Loucy (cell line): Measurements from ENCODE around the gene MRPL34.
A peak's percentile ranks its signal among the peaks of the same experiment; 100 is the strongest.

Source experiments
- H2AFZ ChIP-seq: fragments of 200-600 bp; sonication (generic); 2 replicates; pipeline ENCODE4 v1.6.0; 2016; ENCODE audit warnings: antibody characterized with exemption, mild to moderate bottlenecking, low read length, moderate library complexity
- H3F3A ChIP-seq: fragments of 200-600 bp; 2 replicates; pipeline ENCODE4 v1.6.0; 2016; ENCODE audit warnings: antibody characterized with exemption, low read depth, mild to moderate bottlenecking
- H3K27me3 ChIP-seq: fragments of 200-600 bp; sonication (generic); 2 replicates; pipeline ENCODE4 v1.6.1; 2014; ENCODE audit warnings: low read length, mild to moderate bottlenecking; ENCODE audit not compliant: insufficient read depth, poor library complexity, severe bottlenecking
- H3K36me3 ChIP-seq: fragments of 200-600 bp; sonication (generic); 2 replicates; pipeline ENCODE4 v1.6.1; 2016; ENCODE audit warnings: low read length; ENCODE audit not compliant: insufficient read depth
- H3K4me1 ChIP-seq: fragments of 200-600 bp; sonication (generic); 2 replicates; pipeline ENCODE4 v1.5.1; 2014; ENCODE audit warnings: low read length, mild to moderate bottlenecking; ENCODE audit not compliant: insufficient read depth, poor library complexity, severe bottlenecking
- H3K4me2 ChIP-seq: fragments of 200-600 bp; sonication (generic); 2 replicates; pipeline ENCODE4 v1.6.0; 2014; ENCODE audit warnings: antibody characterized with exemption, low read length, low read depth, mild to moderate bottlenecking; ENCODE audit not compliant: poor library complexity, severe bottlenecking
- H3K4me3 ChIP-seq: fragments of 200-600 bp; sonication (generic); 2 replicates; pipeline ENCODE4 v1.5.1; 2014; ENCODE audit warnings: low read length, mild to moderate bottlenecking, mixed read lengths; ENCODE audit not compliant: poor library complexity, severe bottlenecking
- H3K79me2 ChIP-seq: fragments of 200-600 bp; sonication (generic); 2 replicates; pipeline ENCODE4 v1.6.1; 2014; ENCODE audit warnings: low read length; ENCODE audit not compliant: insufficient read depth
- H3K9ac ChIP-seq: fragments of 200-600 bp; sonication (generic); 2 replicates; pipeline ENCODE4 v1.6.0; 2014; ENCODE audit warnings: mild to moderate bottlenecking, low read depth, low read length, moderate library complexity; ENCODE audit not compliant: poor library complexity, severe bottlenecking
- H3K9me2 ChIP-seq: fragments of 200-600 bp; sonication (generic); replicated peaks from 2 replicates; pipeline ENCODE4 v1.6.1; 2016; ENCODE audit warnings: low read depth, low read length, mixed read lengths
- H3K9me3 ChIP-seq: fragments of 200-600 bp; sonication (generic); 2 replicates; pipeline ENCODE4 v1.6.1; 2014; ENCODE audit warnings: mild to moderate bottlenecking, antibody characterized with exemption, low read length, low read depth; ENCODE audit not compliant: insufficient read depth
- H4K20me1 ChIP-seq: fragments of 200-600 bp; sonication (generic); 2 replicates; pipeline ENCODE4 v1.6.0; 2014; ENCODE audit warnings: antibody characterized with exemption, low read length, mild to moderate bottlenecking; ENCODE audit not compliant: insufficient read depth, poor library complexity, severe bottlenecking
- EZH2phosphoT487 ChIP-seq: fragments of 200-600 bp; IDR thresholded peaks from 2 replicates; pipeline ENCODE4 v1.6.1; 2018; ENCODE audit warnings: antibody characterized with exemption, mild to moderate bottlenecking, moderate library complexity, borderline replicate concordance
- TF ChIP-seq, protein P1 (sequence below): fragments of 200-600 bp; sonication (generic); conservative IDR thresholded peaks from 2 replicates; pipeline ENCODE4 v1.5.1; 2014; ENCODE audit warnings: mild to moderate bottlenecking, antibody characterized with exemption, low read length

The MRPL34 gene

GRCh38 chr19:17331045-17331558 is 25.4 kb downstream of the MRPL34 start:
- Histone ChIP-seq H3F3A (no peaks in the 10 kb centered on the region), H3K9ac (no peak overlapping the region), H3K9me3 (no peaks in the 10 kb centered on the region), H3K4me1 (peaks cover 18% of the 10 kb centered on the region), H4K20me1 (no peaks in the 10 kb centered on the region), H3K27me3 (no peaks in the 10 kb centered on the region), H3K9me2 (no peaks in the 10 kb centered on the region), H3K4me2 (no peak overlapping the region), H2AFZ (no peak overlapping the region), H3K4me3 (no peak overlapping the region), H3K36me3 (no peaks in the 10 kb centered on the region), H3K79me2 (peaks cover 4% of the 10 kb centered on the region; the same call in 1 of the 2 replicates)
- TF ChIP-seq, protein P1, sequence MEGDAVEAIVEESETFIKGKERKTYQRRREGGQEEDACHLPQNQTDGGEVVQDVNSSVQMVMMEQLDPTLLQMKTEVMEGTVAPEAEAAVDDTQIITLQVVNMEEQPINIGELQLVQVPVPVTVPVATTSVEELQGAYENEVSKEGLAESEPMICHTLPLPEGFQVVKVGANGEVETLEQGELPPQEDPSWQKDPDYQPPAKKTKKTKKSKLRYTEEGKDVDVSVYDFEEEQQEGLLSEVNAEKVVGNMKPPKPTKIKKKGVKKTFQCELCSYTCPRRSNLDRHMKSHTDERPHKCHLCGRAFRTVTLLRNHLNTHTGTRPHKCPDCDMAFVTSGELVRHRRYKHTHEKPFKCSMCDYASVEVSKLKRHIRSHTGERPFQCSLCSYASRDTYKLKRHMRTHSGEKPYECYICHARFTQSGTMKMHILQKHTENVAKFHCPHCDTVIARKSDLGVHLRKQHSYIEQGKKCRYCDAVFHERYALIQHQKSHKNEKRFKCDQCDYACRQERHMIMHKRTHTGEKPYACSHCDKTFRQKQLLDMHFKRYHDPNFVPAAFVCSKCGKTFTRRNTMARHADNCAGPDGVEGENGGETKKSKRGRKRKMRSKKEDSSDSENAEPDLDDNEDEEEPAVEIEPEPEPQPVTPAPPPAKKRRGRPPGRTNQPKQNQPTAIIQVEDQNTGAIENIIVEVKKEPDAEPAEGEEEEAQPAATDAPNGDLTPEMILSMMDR: no peak
- TF ChIP-seq EZH2phosphoT487: no peak

- no peak overlapping the region for H3K4me2 ChIP-seq
- H3F3A ChIP-seq: peaks cover 6% of the 10 kb centered on the region; the same call in 1 of the 2 replicates
- H3K4me3 ChIP-seq: no peak overlapping the region
- TF ChIP-seq, protein P1: no peak
- no peak for TF ChIP-seq EZH2phosphoT487
- H4K20me1 ChIP-seq: no peaks in the 10 kb centered on the region
- H3K4me1 ChIP-seq: peaks cover 18% of the 10 kb centered on the region
- no peaks in the 10 kb centered on the region for H3K9me3 ChIP-seq
- H3K36me3 ChIP-seq: no peaks in the 10 kb centered on the region
- H3K9ac ChIP-seq: no peak overlapping the region
- H2AFZ ChIP-seq: no peak overlapping the region
- peaks cover 4% of the 10 kb centered on the region; the same call in 1 of the 2 replicates for H3K79me2 ChIP-seq
- H3K27me3 ChIP-seq: no peaks in the 10 kb centered on the region
- no peaks in the 10 kb centered on the region for H3K9me2 ChIP-seq
Observed at GRCh38 chr19:17332360-17332676, 26.6 kb downstream of the MRPL34 start.

DNA sequence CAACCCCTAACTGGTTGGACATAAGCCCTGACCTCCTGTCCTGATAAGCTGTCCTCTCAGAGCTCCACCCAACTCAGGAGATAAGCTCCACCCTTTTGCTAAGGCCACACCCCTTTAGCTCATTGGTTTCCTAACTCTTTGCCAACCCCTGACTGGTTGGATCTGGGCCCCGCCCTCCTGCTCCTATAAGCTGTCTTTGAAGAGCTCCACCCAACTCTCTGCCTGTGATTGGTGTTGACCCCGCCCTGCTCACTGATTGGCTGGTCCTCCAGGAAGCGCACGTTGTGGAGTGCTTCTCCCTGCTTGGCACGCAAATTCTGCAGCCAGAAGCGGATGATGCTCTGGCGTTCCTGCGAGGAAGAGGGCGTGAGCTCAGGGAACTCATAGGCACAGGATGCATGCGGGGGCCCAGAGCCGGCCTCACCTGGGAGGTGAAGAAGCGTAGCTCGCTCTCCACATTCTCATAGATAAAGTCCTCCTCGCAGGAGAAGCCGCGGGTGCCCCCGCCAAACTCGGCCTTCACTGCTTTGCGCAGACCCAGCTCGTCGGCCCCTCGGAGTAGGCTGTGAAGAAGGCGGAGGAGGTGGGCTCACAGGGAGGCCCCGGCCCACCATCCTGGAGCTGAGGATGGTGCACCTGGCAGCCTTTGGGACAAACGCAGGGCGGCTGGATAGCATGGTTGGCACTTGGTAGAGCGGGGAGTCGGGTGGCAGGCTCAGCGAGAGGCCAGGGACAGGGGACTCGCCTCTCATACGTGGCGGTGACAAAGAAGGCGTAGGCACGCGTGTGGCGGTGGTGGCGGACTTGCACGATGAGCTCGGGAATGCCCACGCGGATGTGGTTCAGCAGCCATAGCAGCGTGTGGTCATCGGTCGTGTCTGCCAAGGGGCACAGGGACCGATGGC is 27.3 kb downstream of the MRPL34 start:
- H3K27me3 ChIP-seq: no peaks in the 10 kb centered on the region
- H2AFZ ChIP-seq: no peak overlapping the region
- TF ChIP-seq EZH2phosphoT487: no peak
- TF ChIP-seq, protein P1: no peak
- peaks cover 18% of the 10 kb centered on the region for H3K4me1 ChIP-seq
- H3K9me2 ChIP-seq: no peaks in the 10 kb centered on the region
- H3K4me2 ChIP-seq: peak overlapping the region; percentile 31
- peaks cover 6% of the 10 kb centered on the region; the same call in 1 of the 2 replicates for H3F3A ChIP-seq
- H3K79me2 ChIP-seq: peaks cover 8% of the 10 kb centered on the region; the same call in 1 of the 2 replicates
- no peaks in the 10 kb centered on the region for H3K9me3 ChIP-seq
- no peak overlapping the region for H3K9ac ChIP-seq
- H4K20me1 ChIP-seq: peaks cover under 1% of the 10 kb centered on the region
- H3K36me3 ChIP-seq: no peaks in the 10 kb centered on the region
- H3K4me3 ChIP-seq: no peak overlapping the region
